Testis (tissue), 2 donors: ENCODE results near the gene ENDOV.

Experiments
- POLR2A ChIP-seq: fragments of 450-650 bp; IDR thresholded peaks from one replicate; pipeline ENCODE4 v1.6.1; 2017; ENCODE audit warnings: antibody characterized with exemption, mild to moderate bottlenecking, moderate library complexity
- TF ChIP-seq, protein P1 (sequence below), 3 experiments: fragments of 450-650 bp in 2 of 3; fragments of 200-600 bp in 1 of 3; sonication (generic) in 1 of 3; IDR thresholded peaks; one replicate each; pipeline ENCODE4 v1.5.1; 2016 to 2019; ENCODE audit warnings: antibody characterized with exemption in 3 of 3, mild to moderate bottlenecking in 2 of 3, moderate library complexity in 1 of 3

DNA sequence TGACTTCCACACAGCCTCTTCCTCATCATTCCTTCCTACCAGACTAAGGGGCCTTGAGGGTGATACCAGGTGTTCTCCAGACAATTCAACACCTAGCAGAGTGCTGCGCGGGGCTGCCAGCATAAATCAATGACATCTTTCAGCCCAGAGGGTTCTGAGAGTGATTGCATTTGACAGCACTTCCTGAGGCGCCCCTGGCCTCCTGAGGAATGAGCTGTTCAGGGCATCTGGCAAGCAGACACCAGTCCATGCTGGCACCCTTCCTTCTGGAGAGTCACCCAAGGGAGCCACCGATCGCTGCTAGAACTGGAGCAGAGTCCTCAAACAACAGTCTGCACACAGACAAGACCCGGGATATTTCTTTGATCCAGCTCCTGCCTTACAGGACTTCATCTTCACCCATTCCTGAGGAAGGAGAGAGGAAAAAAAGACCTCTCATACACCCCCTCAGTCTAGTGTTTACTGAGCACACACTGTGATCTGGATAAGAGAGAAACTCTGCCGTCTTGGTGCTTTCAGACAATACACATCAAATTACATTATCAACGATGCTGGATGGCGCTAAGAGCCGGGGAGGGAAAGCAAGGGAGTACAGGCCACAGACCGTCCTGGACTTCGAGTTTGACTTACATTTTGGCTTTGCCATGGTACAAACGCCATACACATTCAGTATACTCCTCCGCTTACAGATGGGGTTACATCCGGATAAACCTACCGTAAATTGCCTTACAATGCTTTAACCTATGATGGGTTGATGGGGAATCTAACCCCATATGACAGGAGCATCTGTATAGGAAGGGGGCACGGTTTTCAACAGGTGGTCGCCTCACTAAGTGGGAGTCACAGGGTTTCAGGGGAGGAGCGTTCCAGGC, 38.4 kb downstream of the ENDOV start:
- TF ChIP-seq, protein P1, sequence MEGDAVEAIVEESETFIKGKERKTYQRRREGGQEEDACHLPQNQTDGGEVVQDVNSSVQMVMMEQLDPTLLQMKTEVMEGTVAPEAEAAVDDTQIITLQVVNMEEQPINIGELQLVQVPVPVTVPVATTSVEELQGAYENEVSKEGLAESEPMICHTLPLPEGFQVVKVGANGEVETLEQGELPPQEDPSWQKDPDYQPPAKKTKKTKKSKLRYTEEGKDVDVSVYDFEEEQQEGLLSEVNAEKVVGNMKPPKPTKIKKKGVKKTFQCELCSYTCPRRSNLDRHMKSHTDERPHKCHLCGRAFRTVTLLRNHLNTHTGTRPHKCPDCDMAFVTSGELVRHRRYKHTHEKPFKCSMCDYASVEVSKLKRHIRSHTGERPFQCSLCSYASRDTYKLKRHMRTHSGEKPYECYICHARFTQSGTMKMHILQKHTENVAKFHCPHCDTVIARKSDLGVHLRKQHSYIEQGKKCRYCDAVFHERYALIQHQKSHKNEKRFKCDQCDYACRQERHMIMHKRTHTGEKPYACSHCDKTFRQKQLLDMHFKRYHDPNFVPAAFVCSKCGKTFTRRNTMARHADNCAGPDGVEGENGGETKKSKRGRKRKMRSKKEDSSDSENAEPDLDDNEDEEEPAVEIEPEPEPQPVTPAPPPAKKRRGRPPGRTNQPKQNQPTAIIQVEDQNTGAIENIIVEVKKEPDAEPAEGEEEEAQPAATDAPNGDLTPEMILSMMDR (IDR thresholded peaks at IDR 0.05), result no peak
- no peak for TF ChIP-seq POLR2A
